PC-9 (cell line): ENCODE data around the gene TEX51. TPM values are rescaled to one million over a fixed set of nuclear protein-coding genes. Genes with fewer than 3 reads are reported as not detected.

Experiments used
- BruUV-seq: library from RNA; stranded (reverse); fragments of 400-500 nt; replicated peaks from 2 replicates; lab custom pipeline; 2021; lab: Mats Ljungman, UMichigan
- CTCF ChIA-PET: fragments of 300-600 bp; sonication (Branson Sonifier 250); formaldehyde crosslinking; loops from one replicate; lab custom pipeline; 2022; ENCODE audit warnings: antibody characterized with exemption; lab: Charles Lee
- POLR2A ChIA-PET: fragments of 300-600 bp; sonication (Branson Sonifier 250); formaldehyde crosslinking; loops from one replicate; lab custom pipeline; 2022; ENCODE audit warnings: antibody characterized with exemption; ENCODE audit not compliant: unreplicated experiment; lab: Charles Lee
- DNase-seq, 2 experiments: peaks; one replicate each; pipeline versions ENCODE4 v3.0.0 to v3.0.0-alpha.2; 2015 to 2022; ENCODE audit warnings: mixed read lengths in 1 of 2
- H2AFZ ChIP-seq: fragments of 200-600 bp; sonication (generic); 2 replicates; pipeline ENCODE4 v1.8.1; 2017; ENCODE audit warnings: antibody characterized with exemption
- H3F3A ChIP-seq: fragments of 200-600 bp; sonication (generic); 2 replicates; pipeline ENCODE4 v1.8.1; 2017; ENCODE audit warnings: antibody characterized with exemption, mild to moderate bottlenecking, low read depth; ENCODE audit not compliant: insufficient read depth
- H3K27ac ChIP-seq: fragments of 200-600 bp; sonication (generic); 2 replicates; pipeline ENCODE4 v1.6.1; 2016; ENCODE audit warnings: mixed run types
- H3K27me3 ChIP-seq: fragments of 200-600 bp; sonication (generic); 2 replicates; pipeline ENCODE4 v1.6.1; 2016; ENCODE audit warnings: low read depth, mixed run types; ENCODE audit not compliant: insufficient read depth
- H3K36me3 ChIP-seq: fragments of 200-600 bp; sonication (generic); 2 replicates; pipeline ENCODE4 v1.6.1; 2016; ENCODE audit warnings: low read depth, mixed run types
- H3K4me1 ChIP-seq: fragments of 200-600 bp; sonication (generic); replicated peaks from 2 replicates; pipeline ENCODE4 v1.6.1; 2016; ENCODE audit warnings: mixed run types; ENCODE audit not compliant: insufficient read depth
- H3K4me2 ChIP-seq: fragments of 200-600 bp; sonication (generic); 2 replicates; pipeline ENCODE4 v1.6.1; 2017; ENCODE audit warnings: mixed run types
- H3K4me3 ChIP-seq: fragments of 200-600 bp; sonication (generic); 2 replicates; pipeline ENCODE4 v1.6.1; 2016; ENCODE audit warnings: mixed run types
- H3K79me2 ChIP-seq: fragments of 200-600 bp; sonication (generic); 2 replicates; pipeline ENCODE4 v1.6.1; 2017; ENCODE audit warnings: low read depth, mixed run types
- H3K9me2 ChIP-seq: fragments of 200-600 bp; sonication (generic); 2 replicates; pipeline ENCODE4 v1.8.1; 2017; ENCODE audit warnings: mild to moderate bottlenecking; ENCODE audit not compliant: insufficient read depth
- H3K9me3 ChIP-seq: fragments of 200-600 bp; sonication (generic); 2 replicates; pipeline ENCODE4 v1.8.1; 2016; ENCODE audit warnings: low read depth; ENCODE audit not compliant: insufficient read depth
- H4K20me1 ChIP-seq: fragments of 200-600 bp; sonication (generic); 2 replicates; pipeline ENCODE4 v1.8.1; 2017; ENCODE audit not compliant: insufficient read depth
- CTCF ChIP-seq: fragments of 200-600 bp; sonication (generic); conservative IDR thresholded peaks from 2 replicates; pipeline ENCODE4 v1.6.1; 2017; ENCODE audit warnings: mixed run types, antibody characterized with exemption, mild to moderate bottlenecking, moderate library complexity
- EZH2 ChIP-seq: fragments of 200-600 bp; sonication (generic); IDR thresholded peaks from 2 replicates; pipeline ENCODE4 v1.8.0; 2017; ENCODE audit warnings: antibody characterized with exemption, low read depth
- intact Hi-C: fragments of 100-400 bp; cut with micrococcal nuclease; formaldehyde crosslinking; loops from one replicate; pipeline ENCODE4 v1.10.0; 2022; ENCODE audit not compliant: unreplicated experiment
- total RNA-seq: library from RNA; stranded (reverse); gene quantifications from 2 replicates; pipeline ENCODE4 v1.2.3, GENCODE V29; 2021

The TEX51 gene
- total RNA-seq, 1 experiment from 2014 or later, result not detected

- CTCF ChIA-PET, result no interaction called here
- no peaks in the 10 kb centered on the region for H3K9me2 ChIP-seq
- no peaks in the 10 kb centered on the region for H3K36me3 ChIP-seq
- no TSS peak for BruUV-seq
- intact Hi-C loops, result no loop called here
- no peak overlapping the region for H3K4me3 ChIP-seq
- peaks cover 99% of the 10 kb centered on the region for H3K27me3 ChIP-seq
- no peaks in the 10 kb centered on the region for H3K9me3 ChIP-seq
- POLR2A ChIA-PET, result no interaction called here
- DNase-seq, result no peak
- TF ChIP-seq CTCF (no peak), EZH2 (no peak)
- H2AFZ ChIP-seq, result no peak overlapping the region
- no peak overlapping the region for H3K4me2 ChIP-seq
- H3F3A ChIP-seq, result no peaks in the 10 kb centered on the region
- H4K20me1 ChIP-seq, result no peaks in the 10 kb centered on the region
- no peaks in the 10 kb centered on the region for H3K79me2 ChIP-seq
- no peak overlapping the region for H3K27ac ChIP-seq
- no peaks in the 10 kb centered on the region for H3K4me1 ChIP-seq
These were observed 12.3 kb upstream of the TEX51 start for GRCh38 chr2:126886211-126886915.

GRCh38 chr2:126886916-126887280, 11.8 kb upstream of the TEX51 start:
- Histone ChIP-seq H3K79me2 (no peaks in the 10 kb centered on the region), H3K36me3 (no peaks in the 10 kb centered on the region), H3K27me3 (peaks cover 99% of the 10 kb centered on the region), H3K4me2 (no peak overlapping the region), H2AFZ (no peak overlapping the region), H3K4me1 (no peaks in the 10 kb centered on the region), H4K20me1 (no peaks in the 10 kb centered on the region), H3K27ac (no peak overlapping the region), H3K9me3 (no peaks in the 10 kb centered on the region), H3K9me2 (no peaks in the 10 kb centered on the region), H3K4me3 (no peak overlapping the region), H3F3A (no peaks in the 10 kb centered on the region)
- intact Hi-C loops, result no loop called here
- no peak for DNase-seq
- POLR2A ChIA-PET, result no interaction called here
- BruUV-seq, result no TSS peak
- CTCF ChIA-PET, result no interaction called here
- TF ChIP-seq CTCF (no peak), EZH2 (no peak)

GRCh38 chr2:126887506-126887905, 11.2 kb upstream of the TEX51 start:
- ChIA-PET POLR2A (no interaction called here), CTCF (no interaction called here)
- no peaks in the 10 kb centered on the region for H3F3A ChIP-seq
- H3K4me2 ChIP-seq, result no peak overlapping the region
- DNase-seq, result no peak
- no TSS peak for BruUV-seq
- H3K9me3 ChIP-seq, result no peaks in the 10 kb centered on the region
- H3K27ac ChIP-seq, result no peak overlapping the region
- H3K4me3 ChIP-seq, result no peak overlapping the region
- H3K79me2 ChIP-seq, result no peaks in the 10 kb centered on the region
- H3K36me3 ChIP-seq, result no peaks in the 10 kb centered on the region
- no peaks in the 10 kb centered on the region for H3K9me2 ChIP-seq
- no peak overlapping the region for H2AFZ ChIP-seq
- no peaks in the 10 kb centered on the region for H4K20me1 ChIP-seq
- TF ChIP-seq EZH2, result no peak
- no peak for TF ChIP-seq CTCF
- intact Hi-C loops, result no loop called here
- H3K27me3 ChIP-seq, result peaks cover 99% of the 10 kb centered on the region
- H3K4me1 ChIP-seq, result no peaks in the 10 kb centered on the region
